ENCODE data around the gene RPL4.
"Not testable (repeated sequence)": the region's sequence is repeated elsewhere in the genome, so short reads cannot be mapped to it uniquely, and the experiment has no call there.

The RPL4 gene

GRCh38 chr15:66491846-66492245 is 12.8 kb downstream of the RPL4 start:
- no peak for DNase-seq (ENCODE audit: low read depth in 2 of 2)

- DNase-seq (ENCODE audit: low read depth in 2 of 2) = no peak
Measured at GRCh38 chr15:66489179-66489791, 15.4 kb downstream of the RPL4 start.

- no peak for DNase-seq (ENCODE audit: low read depth in 2 of 2)
Measured at GRCh38 chr15:66488525-66488924, 16.1 kb downstream of the RPL4 start.

GRCh38 chr15:66486887-66487286 is 17.8 kb downstream of the RPL4 start:
- no peak for DNase-seq (ENCODE audit: low read depth in 2 of 2)

GRCh38 chr15:66484539-66485112 is 20.0 kb downstream of the RPL4 start:
- DNase-seq (ENCODE audit: low read depth in 2 of 2) = no peak

- peak in 1 of 2 experiments; percentile 53 for DNase-seq (ENCODE audit: low read depth in 2 of 2)
Measured at GRCh38 chr15:66483131-66483566, 21.5 kb downstream of the RPL4 start.

GRCh38 chr15:66482539-66482938 is 22.1 kb downstream of the RPL4 start:
- DNase-seq (ENCODE audit: low read depth in 2 of 2) = no peak

GRCh38 chr15:66481107-66481856 is 23.4 kb downstream of the RPL4 start:
- DNase-seq (ENCODE audit: low read depth in 2 of 2) = no peak

- DNase-seq (ENCODE audit: low read depth in 2 of 2) = no peak
Measured at GRCh38 chr15:66480267-66480666, 24.4 kb downstream of the RPL4 start.

GRCh38 chr15:66477011-66477410 is 27.6 kb downstream of the RPL4 start:
- DNase-seq (ENCODE audit: low read depth in 2 of 2) = no peak

GRCh38 chr15:66476535-66476934 is 28.1 kb downstream of the RPL4 start:
- DNase-seq (ENCODE audit: low read depth in 2 of 2) = no peak

GRCh38 chr15:66474963-66475362 is 29.7 kb downstream of the RPL4 start:
- DNase-seq (ENCODE audit: low read depth in 2 of 2) = no peak

GRCh38 chr15:66474135-66474534 is 30.5 kb downstream of the RPL4 start:
- no peak for DNase-seq (ENCODE audit: low read depth in 2 of 2)

- DNase-seq (ENCODE audit: low read depth in 2 of 2) = peak; percentile 29 to 32
Measured at GRCh38 chr15:66472176-66472999, 32.3 kb downstream of the RPL4 start.

GRCh38 chr15:66470825-66471224 is 33.8 kb downstream of the RPL4 start:
- not testable (repeated sequence) for DNase-seq (ENCODE audit: low read depth in 2 of 2)

GRCh38 chr15:66467162-66468040 is 37.3 kb downstream of the RPL4 start:
- not testable (repeated sequence) for DNase-seq (ENCODE audit: low read depth in 2 of 2)

- DNase-seq (ENCODE audit: low read depth in 2 of 2) = not testable (repeated sequence)
Measured at GRCh38 chr15:66465294-66465693, 39.4 kb downstream of the RPL4 start.

- DNase-seq (ENCODE audit: low read depth in 2 of 2) = no peak
Measured at GRCh38 chr15:66462627-66463026, 42.0 kb downstream of the RPL4 start.

- DNase-seq (ENCODE audit: low read depth in 2 of 2) = no peak
Measured at GRCh38 chr15:66461917-66462316, 42.7 kb downstream of the RPL4 start.

GRCh38 chr15:66461294-66461693 is 43.4 kb downstream of the RPL4 start:
- DNase-seq (ENCODE audit: low read depth in 2 of 2) = not testable (repeated sequence)

All from fibroblast of skin of left quadriceps (primary cell).